Measurements from ENCODE around the gene CRYBB3. TPM values are rescaled to one million over a fixed set of nuclear protein-coding genes. Genes with fewer than 3 reads are reported as not detected.
"Not testable (repeated sequence)": the region's sequence is repeated elsewhere in the genome, so short reads cannot be mapped to it uniquely, and the experiment has no call there.

CRYBB3 gene
- total and polyA plus RNA-seq, 9 donors, result 0.13 to 0.59 (median 0.28) TPM; not detected in 3

DNA sequence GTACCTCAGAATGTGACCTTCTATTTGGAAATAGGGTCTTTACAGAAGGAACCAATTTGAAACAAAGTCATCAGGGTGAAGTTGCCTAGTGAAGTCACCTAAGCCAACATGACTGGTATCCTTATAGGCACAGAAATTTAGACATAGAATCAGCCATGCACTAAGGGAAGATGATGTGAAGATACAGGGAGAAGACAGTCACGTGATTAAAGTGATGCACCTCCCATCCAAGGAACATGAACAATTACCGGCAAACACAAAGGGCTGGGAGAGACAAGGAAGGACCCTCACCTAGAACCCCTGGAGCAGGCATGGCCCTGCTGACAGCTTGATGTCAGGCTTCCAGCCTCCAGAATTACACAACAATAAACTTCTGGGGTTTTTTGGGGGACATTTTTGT lies 16.6 kb downstream of the CRYBB3 start:
- WGBS (ENCODE audit: insufficient coverage), result no CpG with 5 or more reads among the region's 2 CpGs
- no peaks in the 10 kb centered on the region for H3K36me3 ChIP-seq (ENCODE audit: control insufficient read depth, insufficient read depth, low read length)
- peaks cover 5% of the 10 kb centered on the region for H3K27me3 ChIP-seq (ENCODE audit: control insufficient read depth, insufficient read depth, low read length)
- no peak overlapping the region for H3K27ac ChIP-seq (ENCODE audit: low read length)
- H3K4me3 ChIP-seq (ENCODE audit: low read length), result no peak overlapping the region
- no peaks in the 10 kb centered on the region for H3K4me1 ChIP-seq (ENCODE audit: control insufficient read depth, insufficient read depth, low read length)
- peaks cover 4% of the 10 kb centered on the region for H3K9me3 ChIP-seq (replicated peaks; ENCODE audit: control insufficient read depth, low read depth, low read length)
- DNase-seq, result no peak

DNA sequence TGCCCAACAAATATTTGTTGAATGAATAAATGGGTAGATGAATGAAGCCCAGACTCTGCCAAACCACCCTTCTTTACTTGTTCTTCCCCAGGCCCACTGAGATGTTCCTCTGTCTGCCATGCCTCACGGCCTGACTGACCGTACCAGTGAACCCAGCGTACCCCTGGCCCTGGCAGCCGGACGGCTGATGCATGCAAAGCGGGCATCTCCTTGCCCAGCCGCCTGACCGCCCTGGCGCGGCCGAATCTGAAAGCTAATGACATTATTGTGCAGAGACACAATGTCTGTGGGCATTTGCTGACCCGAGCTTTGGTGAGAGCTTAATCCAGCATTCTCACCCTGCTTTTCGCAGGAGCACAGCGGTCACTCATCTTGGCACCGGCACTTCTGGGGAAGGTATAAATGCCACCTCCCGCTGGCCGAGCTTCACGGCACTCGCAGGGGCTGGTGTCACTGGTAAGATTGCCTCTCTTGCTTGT lies 19.6 kb downstream of the CRYBB3 start, which contains the start of gene CRYBB2:
TSS of gene CRYBB2 (plus strand) at position 429 of the 479 bp plus-strand sequence. CDS start 1,791 bp downstream, outside the sequence.
- no peak within 1 kb of the TSS for H3K4me3 ChIP-seq (ENCODE audit: low read length)
- no peak within 1 kb of the TSS for H3K27ac ChIP-seq (ENCODE audit: low read length)
- no peaks in the 10 kb centered on the region for H3K36me3 ChIP-seq (ENCODE audit: control insufficient read depth, insufficient read depth, low read length)
- no peaks in the 10 kb centered on the region for H3K9me3 ChIP-seq (replicated peaks; ENCODE audit: control insufficient read depth, low read depth, low read length)
- no peak for DNase-seq
- WGBS (ENCODE audit: insufficient coverage), result 83% methylated on average over 19 of the region's 19 CpGs
- peaks cover 10% of the 10 kb centered on the region for H3K27me3 ChIP-seq (ENCODE audit: control insufficient read depth, insufficient read depth, low read length)
- H3K4me1 ChIP-seq (ENCODE audit: control insufficient read depth, insufficient read depth, low read length), result no peaks in the 10 kb centered on the region

DNA sequence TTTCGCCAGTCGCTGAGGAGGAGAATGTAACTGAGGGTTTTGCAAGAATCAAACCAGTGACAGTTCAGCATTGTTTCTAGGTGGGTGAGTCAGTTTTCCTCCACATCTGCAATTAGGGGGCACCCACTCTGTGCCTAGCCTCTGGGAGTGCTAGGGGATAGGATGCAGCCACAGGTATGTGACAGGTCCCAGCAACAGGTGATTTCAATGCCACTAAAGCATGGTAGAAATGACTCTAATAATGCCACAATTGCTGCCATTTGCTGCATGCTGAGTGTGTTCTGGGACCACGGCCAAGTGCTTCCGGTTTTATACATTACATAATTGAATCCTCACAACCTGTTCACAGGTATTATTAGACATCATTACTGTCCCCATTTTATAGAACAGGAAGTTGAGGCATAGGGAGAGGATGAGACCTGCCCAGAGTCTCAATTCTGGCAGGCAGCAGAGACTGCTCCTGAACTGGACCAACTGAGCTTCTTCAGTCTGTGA lies 20.3 kb downstream of the CRYBB3 start:
- H3K4me1 ChIP-seq (ENCODE audit: control insufficient read depth, insufficient read depth, low read length), result no peaks in the 10 kb centered on the region
- DNase-seq, result no peak
- WGBS (ENCODE audit: insufficient coverage), result 60% methylated on average over 1 of the region's 4 CpGs
- no peak overlapping the region for H3K4me3 ChIP-seq (ENCODE audit: low read length)
- no peaks in the 10 kb centered on the region for H3K9me3 ChIP-seq (replicated peaks; ENCODE audit: control insufficient read depth, low read depth, low read length)
- H3K36me3 ChIP-seq (ENCODE audit: control insufficient read depth, insufficient read depth, low read length), result no peaks in the 10 kb centered on the region
- H3K27me3 ChIP-seq (ENCODE audit: control insufficient read depth, insufficient read depth, low read length), result peaks cover 16% of the 10 kb centered on the region
- no peak overlapping the region for H3K27ac ChIP-seq (ENCODE audit: low read length)

DNA sequence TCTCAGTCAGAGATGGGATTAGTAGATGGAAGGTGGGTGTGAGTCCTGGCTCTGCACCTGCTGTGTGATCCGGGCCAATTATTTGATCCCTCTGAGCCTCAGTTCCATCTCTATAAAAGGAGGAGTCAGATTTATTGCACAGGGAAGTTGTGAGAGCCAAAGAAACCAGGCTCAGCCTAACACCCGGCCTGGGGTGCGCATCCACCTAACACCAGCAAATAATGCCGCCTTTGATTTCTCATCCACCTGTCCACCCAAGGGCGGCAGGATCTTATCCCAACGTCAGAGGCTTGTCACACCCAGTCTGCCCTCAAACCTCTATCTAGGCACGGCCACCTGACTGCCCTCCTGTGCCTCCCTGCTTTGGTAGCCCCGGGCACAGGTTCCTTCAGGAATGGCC lies 22.1 kb downstream of the CRYBB3 start:
- no peaks in the 10 kb centered on the region for H3K4me1 ChIP-seq (ENCODE audit: control insufficient read depth, insufficient read depth, low read length)
- H3K27me3 ChIP-seq (ENCODE audit: control insufficient read depth, insufficient read depth, low read length), result peaks cover 18% of the 10 kb centered on the region
- 64% methylated on average over 4 of the region's 8 CpGs for WGBS (ENCODE audit: insufficient coverage)
- no peaks in the 10 kb centered on the region for H3K36me3 ChIP-seq (ENCODE audit: control insufficient read depth, insufficient read depth, low read length)
- no peak overlapping the region for H3K27ac ChIP-seq (ENCODE audit: low read length)
- no peak for DNase-seq
- no peak overlapping the region for H3K4me3 ChIP-seq (ENCODE audit: low read length)
- no peaks in the 10 kb centered on the region for H3K9me3 ChIP-seq (replicated peaks; ENCODE audit: control insufficient read depth, low read depth, low read length)

DNA sequence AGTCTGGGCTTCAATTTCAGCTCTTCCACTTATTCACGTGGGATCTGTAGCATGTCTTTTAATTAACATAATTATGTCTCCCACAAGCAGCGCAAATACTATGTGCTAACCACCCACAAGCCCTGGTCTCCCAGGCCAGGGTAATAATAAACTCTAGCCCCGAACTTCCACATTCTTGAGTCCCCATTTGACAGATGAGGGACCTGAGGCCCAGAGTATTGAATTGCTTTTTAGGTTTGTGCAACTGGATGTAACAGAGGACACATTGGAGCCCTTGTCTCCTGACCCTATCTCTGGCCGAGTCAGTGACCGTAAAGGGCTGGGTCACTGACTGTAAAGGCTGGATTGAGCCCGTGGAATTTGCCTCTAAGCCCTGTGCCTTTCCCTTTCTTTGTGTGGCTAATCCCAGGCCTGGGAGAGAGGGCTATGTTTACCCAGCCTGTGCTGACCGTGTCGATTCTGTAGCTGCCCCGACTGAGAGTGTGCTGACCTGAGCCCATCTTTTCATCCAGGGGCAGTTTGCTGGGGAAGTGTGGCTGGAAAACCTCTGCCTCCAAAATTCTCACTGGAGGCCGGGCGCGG lies 23.7 kb downstream of the CRYBB3 start:
- H3K4me3 ChIP-seq (ENCODE audit: low read length), result no peak overlapping the region
- 62% methylated on average over 4 of the region's 12 CpGs for WGBS (ENCODE audit: insufficient coverage)
- DNase-seq, result no peak
- no peak overlapping the region for H3K27ac ChIP-seq (ENCODE audit: low read length)
- no peaks in the 10 kb centered on the region for H3K36me3 ChIP-seq (ENCODE audit: control insufficient read depth, insufficient read depth, low read length)
- H3K27me3 ChIP-seq (ENCODE audit: control insufficient read depth, insufficient read depth, low read length), result peaks cover 18% of the 10 kb centered on the region
- no peaks in the 10 kb centered on the region for H3K9me3 ChIP-seq (replicated peaks; ENCODE audit: control insufficient read depth, low read depth, low read length)
- H3K4me1 ChIP-seq (ENCODE audit: control insufficient read depth, insufficient read depth, low read length), result no peaks in the 10 kb centered on the region

DNA sequence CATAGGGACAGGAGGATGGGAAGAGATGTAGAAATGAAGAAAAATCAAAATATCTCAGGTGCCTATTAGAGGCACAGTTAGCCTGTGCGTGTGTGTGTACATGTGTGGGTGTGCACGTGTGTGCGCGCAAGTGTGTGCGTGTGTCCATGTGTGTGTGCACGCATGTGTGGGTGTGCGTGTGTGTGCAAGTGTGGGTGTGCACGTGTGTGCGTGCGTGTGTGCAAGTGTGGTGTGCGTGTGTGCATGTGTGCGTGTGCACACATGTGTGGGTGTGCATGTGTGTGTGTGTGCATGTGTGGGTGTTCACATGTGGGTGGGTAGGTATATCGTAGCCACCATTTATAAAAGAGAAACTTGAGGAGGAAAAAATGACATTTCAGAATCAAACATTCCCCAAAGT lies 29.2 kb downstream of the CRYBB3 start:
- H3K27me3 ChIP-seq (ENCODE audit: control insufficient read depth, insufficient read depth, low read length), result peaks cover 7% of the 10 kb centered on the region
- no peaks in the 10 kb centered on the region for H3K4me1 ChIP-seq (ENCODE audit: control insufficient read depth, insufficient read depth, low read length)
- no peak overlapping the region for H3K27ac ChIP-seq (ENCODE audit: low read length)
- 96% methylated on average over 12 of the region's 13 CpGs for WGBS (ENCODE audit: insufficient coverage)
- DNase-seq, result no peak
- H3K36me3 ChIP-seq (ENCODE audit: control insufficient read depth, insufficient read depth, low read length), result no peaks in the 10 kb centered on the region
- H3K4me3 ChIP-seq (ENCODE audit: low read length), result no peak overlapping the region
- H3K9me3 ChIP-seq (replicated peaks; ENCODE audit: control insufficient read depth, low read depth, low read length), result no peaks in the 10 kb centered on the region

DNA sequence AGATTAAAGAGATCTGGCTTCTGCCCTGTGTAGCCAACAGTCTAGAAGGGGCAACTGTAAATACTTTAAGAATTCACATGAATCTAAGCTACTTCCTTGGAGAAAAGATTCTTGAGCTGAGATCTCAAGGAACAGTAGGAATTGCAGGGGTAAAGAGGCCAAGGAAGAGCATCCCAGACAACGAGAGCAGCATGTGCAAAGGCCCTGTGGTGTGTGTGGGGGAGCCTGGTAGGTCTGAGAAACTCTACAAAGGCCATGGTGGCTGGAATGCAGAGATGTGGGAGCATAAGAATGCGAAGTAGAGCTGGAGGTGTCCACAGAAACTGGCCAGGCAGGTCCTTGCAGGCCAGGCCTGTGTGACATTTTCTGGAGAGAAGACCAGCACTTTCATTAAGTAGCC lies 31.1 kb downstream of the CRYBB3 start:
- not testable (repeated sequence) for H3K9me3 ChIP-seq (replicated peaks; ENCODE audit: control insufficient read depth, low read depth, low read length); H3K4me1 ChIP-seq (ENCODE audit: control insufficient read depth, insufficient read depth, low read length); H3K27me3 ChIP-seq (ENCODE audit: control insufficient read depth, insufficient read depth, low read length); H3K4me3 ChIP-seq (ENCODE audit: low read length); H3K27ac ChIP-seq (ENCODE audit: low read length); DNase-seq; H3K36me3 ChIP-seq (ENCODE audit: control insufficient read depth, insufficient read depth, low read length)
- 67% methylated on average over 2 of the region's 2 CpGs for WGBS (ENCODE audit: insufficient coverage)

DNA sequence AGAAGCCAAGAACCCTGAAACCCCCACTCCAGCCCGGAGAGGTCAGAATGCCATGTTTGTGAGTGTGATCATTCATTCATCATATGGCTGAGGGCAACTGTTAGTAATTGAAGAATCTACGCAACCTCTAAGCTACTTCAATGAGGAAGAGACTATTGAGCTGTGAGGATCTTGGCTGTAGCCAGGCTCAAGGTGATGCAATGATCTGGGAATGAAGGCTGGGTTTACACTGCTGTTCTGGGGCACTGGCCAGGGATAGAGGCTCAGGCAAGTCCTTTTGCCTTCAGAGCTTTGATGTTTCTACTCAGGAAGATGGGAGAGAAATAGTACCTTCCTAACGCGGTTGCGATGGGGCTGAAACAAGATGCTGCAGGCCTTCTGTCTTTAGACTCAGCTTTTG lies 32.6 kb downstream of the CRYBB3 start:
- 43% methylated on average over 4 of the region's 5 CpGs for WGBS (ENCODE audit: insufficient coverage)
- no peak overlapping the region for H3K4me3 ChIP-seq (ENCODE audit: low read length)
- H3K27me3 ChIP-seq (ENCODE audit: control insufficient read depth, insufficient read depth, low read length), result peaks cover 5% of the 10 kb centered on the region
- DNase-seq, result no peak
- no peaks in the 10 kb centered on the region for H3K9me3 ChIP-seq (replicated peaks; ENCODE audit: control insufficient read depth, low read depth, low read length)
- peaks cover 3% of the 10 kb centered on the region for H3K4me1 ChIP-seq (ENCODE audit: control insufficient read depth, insufficient read depth, low read length)
- H3K36me3 ChIP-seq (ENCODE audit: control insufficient read depth, insufficient read depth, low read length), result no peaks in the 10 kb centered on the region
- no peak overlapping the region for H3K27ac ChIP-seq (ENCODE audit: low read length)

DNA sequence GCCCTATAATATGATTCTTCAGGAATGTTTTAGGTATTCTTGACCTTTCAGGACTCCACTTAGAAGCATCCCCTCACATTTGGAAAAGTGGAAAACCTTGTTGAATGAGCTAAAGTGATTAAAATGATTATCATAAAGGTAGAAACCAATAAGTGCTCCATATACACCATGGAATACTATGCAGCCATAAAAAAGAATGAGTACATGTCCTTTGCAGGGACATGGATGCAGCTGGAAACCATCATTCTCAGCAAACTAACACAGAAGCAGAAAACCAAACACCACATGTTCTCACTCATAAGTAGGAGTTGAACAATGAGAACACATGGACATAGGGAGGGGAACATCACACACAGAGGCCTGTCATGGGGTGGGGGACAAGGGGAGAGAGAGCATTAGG lies 34.0 kb downstream of the CRYBB3 start:
- not testable (repeated sequence) for H3K36me3 ChIP-seq (ENCODE audit: control insufficient read depth, insufficient read depth, low read length); H3K9me3 ChIP-seq (replicated peaks; ENCODE audit: control insufficient read depth, low read depth, low read length); DNase-seq; H3K27me3 ChIP-seq (ENCODE audit: control insufficient read depth, insufficient read depth, low read length); H3K27ac ChIP-seq (ENCODE audit: low read length); H3K4me3 ChIP-seq (ENCODE audit: low read length); H3K4me1 ChIP-seq (ENCODE audit: control insufficient read depth, insufficient read depth, low read length)

DNA sequence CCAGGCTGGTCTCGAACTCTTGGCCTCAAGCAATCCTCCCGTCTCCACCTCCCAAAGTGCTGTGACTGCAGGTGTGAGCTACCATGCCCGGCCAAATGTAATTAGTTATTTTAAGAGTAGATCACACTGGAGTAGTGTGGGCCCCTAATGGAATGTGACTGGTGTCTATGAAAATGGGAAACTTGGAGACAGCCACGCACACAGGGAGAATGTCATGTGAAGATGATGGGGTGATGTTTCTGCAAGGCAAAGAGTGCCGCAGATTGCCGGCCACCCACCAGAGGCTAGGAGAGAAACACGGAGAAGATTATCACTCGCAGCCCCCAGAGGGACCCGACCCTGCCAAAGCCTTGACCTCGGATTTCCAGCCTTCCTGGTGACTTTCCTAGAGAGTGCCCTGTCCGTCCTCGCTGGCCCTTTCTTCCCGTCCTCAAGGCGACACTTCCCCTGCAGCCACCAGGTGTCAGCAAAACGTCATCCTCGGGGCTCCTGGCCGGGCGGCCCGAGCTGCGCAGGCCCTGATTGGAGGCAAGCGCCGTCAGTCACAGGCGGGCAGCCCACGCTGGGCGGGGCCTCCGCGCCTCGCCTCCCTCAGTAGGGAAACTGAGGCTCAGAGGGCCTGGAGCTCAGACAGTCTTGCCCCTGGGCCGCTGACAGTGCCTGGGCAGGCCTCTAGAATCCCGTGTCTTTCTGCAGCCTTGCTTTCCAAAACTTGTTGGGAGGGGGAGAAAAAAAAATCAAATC lies 36.1 kb downstream of the CRYBB3 start:
- Histone ChIP-seq H3K4me3 (ENCODE audit: low read length) (no peak overlapping the region), H3K9me3 (replicated peaks; ENCODE audit: control insufficient read depth, low read depth, low read length) (no peaks in the 10 kb centered on the region), H3K27ac (ENCODE audit: low read length) (no peak overlapping the region), H3K4me1 (ENCODE audit: control insufficient read depth, insufficient read depth, low read length) (peaks cover 3% of the 10 kb centered on the region), H3K27me3 (ENCODE audit: control insufficient read depth, insufficient read depth, low read length) (peaks cover 5% of the 10 kb centered on the region), H3K36me3 (ENCODE audit: control insufficient read depth, insufficient read depth, low read length) (no peaks in the 10 kb centered on the region)
- DNase-seq, result peak; percentile 86
- WGBS (ENCODE audit: insufficient coverage), result 4% methylated on average over 25 of the region's 30 CpGs
